HG03196 (cell line): ENCODE measurements around the gene SYTL2.
"Not testable (repeated sequence)": the region's sequence is repeated elsewhere in the genome, so short reads cannot be mapped to it uniquely, and the experiment has no call there.

ENCODE experiments used
- ATAC-seq: cut with Tn5 transposase; IDR thresholded peaks from one replicate; pipeline ENCODE4 v1.9.1; 2021; ENCODE audit not compliant: unreplicated experiment

SYTL2 gene

DNA sequence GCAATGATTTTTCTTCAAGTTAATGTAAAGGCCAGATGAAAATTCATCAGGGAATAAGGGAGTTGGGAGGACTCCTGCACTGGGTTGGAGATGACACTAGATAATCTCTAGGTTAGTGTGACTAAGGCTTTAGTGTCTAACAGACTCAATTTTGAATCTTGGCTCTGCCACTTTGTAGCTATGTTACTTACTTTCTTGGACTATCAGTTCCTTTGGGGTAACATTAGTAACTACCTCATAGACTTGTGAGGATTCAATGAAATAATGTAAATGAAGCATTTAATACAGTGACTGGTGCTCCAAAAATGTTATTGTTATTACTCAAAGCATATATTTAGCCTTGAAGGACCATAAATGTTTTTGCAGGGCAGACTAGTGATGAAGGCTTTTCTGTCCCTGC is 115.4 kb downstream of the SYTL2 start:
- ATAC-seq, result no peak

DNA sequence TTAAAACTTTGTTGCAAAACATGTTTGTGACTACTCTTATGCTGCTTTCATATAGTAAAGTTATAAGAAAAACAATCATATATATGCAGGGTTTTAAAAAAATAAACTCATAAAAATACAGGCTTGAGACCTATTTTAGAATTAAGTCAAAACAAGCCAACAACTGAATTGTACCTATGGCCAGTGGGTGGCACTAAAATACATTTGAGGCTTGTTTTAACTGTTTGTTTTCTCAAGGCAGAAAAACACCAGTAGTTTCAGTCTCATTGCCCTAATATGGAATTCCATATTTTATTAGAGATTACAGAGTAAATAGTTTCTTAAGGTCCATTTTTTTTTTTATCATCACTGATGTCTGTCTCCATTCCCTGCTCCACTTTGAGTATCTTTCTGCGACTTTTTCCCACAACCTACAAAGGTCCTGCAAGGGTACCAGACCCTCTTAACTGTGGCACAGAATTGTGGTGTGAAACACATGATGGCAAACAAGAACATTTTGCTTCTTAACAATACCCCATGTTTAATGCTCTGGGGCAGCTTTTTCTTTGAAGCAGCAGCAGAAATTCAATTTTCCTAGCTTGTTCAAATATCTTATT is 116.5 kb downstream of the SYTL2 start:
- ATAC-seq, result no peak

DNA sequence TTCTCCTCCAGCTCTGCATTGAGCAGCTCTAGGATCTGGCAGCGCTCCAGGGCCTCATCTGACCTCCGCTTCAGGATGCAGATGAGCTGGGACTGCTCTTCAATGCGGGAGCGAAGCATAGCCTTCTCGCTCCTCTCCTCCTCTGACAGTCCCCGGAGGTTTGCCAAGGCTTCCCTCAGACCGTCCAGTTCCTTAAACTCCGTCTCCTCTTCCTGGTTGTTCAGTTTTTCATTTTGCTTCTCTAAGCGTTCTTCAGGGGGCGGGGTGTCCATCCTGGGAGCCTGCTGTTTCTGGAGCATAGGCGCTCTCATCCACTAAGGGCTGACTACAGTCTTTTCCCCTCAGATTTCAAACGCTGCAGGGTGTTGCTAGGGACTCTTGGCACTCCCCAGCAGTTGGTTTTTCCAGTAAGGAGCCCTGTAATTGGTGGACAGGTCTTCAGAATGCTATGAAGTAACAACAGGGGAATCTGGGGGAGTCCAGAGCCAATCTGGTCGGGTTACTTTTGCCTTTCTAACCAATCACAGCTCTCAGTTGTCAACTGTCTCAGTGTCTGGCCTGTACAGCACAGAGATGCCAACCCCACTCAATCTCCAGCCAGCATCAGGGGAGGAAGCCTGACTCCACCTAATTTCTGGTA is 125.0 kb downstream of the SYTL2 start, which contains the start of gene CCDC89:
TSS of gene CCDC89 (minus strand) at position 376 of the 640 bp plus-strand sequence. CDS start at position 311, 65 bp downstream.
- ATAC-seq, result no peak

DNA sequence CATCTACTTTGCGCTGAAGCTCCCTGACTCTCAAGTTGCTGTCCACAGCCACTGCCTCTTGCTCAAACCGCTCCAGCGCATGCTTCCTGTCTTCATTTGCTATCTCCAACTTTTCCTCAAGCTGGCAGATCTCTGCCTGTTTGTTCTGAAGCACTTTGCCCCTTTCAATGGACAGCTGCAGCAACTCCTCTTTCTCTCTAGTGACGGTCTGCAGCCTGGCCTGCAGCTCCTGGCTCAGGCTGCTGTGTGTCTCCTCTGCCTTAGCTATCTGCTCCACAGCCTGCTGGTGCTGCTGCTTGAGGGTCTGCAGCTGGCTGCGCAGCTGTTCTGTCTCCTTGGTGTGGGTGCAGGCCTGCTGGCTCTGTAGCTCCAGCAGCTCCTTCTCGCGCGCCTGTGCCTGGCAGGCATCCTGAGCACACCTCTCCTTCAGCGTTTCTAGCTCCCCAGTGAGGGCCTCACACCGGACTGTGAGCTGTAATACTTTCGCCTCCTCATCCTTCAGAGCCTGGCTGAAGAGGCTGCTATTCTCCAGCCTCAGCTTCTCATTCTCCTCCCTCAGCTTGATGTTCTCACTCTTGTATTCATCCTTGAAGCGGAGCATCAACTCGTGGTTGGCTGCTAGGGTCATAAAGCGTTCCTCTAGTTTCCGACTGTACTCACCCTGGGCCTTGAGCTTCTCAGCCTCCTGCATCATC is 125.7 kb downstream of the SYTL2 start:
- ATAC-seq, result no peak

DNA sequence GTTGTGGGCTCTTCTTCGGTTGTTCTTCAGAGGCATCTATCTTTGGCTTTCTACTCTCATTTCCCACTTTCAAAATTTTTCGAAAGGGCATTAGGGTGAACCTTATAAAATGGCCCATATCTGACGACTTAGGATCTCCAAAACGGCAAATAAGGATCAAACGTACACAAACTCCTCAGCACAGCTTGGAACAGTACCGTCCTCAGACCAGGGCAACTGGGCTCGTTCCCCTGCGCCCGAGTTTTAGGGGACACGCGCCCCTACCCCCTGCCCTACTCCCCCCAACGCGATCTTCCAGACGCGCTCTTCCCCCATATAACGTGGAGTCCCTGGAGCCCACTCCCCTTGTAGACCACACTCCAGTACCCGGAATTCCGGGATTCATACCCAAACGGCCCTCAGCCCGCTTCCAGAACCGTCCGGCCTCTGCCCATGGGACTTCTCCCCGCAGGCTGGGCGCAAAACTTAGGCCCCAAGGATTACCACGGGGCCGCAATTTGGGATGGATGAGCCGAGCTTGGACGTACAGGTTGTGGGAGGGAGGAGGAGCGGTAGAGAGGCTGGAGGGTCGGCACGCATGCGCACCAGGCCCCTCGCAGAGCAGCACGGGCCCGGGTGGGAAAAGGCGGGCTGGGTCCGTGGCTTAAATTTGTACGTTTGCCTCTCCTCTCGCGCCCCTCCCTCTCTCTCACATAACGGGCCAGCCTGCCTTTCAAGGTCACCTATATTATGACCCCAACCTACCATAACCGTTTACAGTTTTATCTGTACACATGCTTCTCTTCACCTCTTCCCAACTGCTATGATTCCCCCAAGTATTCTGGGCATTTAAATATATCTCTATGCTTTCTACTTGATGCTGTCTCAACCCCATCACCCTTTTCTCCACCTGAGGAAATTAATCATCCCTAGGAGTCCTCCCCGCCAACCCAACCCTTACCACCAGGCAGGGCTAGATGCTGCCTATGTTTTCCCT is 128.3 kb downstream of the SYTL2 start:
- ATAC-seq, result peak; percentile 84

DNA sequence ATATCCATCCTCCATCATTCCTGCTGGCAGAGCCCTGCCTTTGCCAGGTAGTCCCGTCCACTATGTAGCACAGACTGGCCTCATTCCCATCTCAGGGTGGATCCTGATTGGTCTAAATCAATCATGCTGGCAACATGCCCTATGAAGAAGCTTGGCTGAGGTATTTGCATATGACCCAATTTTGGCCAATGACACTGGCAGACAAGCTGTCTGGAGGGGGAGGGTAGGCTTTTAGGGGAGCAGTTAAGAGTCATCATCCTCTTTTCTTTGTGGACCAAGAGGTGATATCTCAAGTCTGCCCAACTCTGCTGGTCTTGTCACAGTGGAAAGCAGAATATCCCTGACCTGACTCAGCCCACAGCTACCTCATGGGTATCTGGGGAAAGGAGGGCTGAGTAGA is 130.0 kb downstream of the SYTL2 start:
- ATAC-seq, result no peak

DNA sequence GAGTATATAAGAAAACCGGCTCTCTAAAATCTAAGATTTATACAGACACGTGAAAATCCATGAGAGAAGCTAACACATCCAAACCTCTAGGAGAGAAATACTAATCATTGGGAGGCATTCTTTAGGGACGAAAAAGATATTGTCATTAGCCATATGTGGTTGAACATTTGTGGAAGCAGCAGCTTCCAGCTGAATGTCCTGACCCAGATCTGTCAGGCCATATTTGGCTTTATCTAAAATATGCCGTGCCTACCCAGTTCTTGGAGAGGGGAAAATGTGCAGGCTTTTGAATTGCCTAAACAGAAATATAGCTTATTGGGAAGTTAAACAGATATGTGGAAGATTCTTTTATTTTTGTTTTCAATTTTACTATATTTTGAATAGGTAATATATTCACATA is 131.4 kb downstream of the SYTL2 start:
- ATAC-seq, result no peak

DNA sequence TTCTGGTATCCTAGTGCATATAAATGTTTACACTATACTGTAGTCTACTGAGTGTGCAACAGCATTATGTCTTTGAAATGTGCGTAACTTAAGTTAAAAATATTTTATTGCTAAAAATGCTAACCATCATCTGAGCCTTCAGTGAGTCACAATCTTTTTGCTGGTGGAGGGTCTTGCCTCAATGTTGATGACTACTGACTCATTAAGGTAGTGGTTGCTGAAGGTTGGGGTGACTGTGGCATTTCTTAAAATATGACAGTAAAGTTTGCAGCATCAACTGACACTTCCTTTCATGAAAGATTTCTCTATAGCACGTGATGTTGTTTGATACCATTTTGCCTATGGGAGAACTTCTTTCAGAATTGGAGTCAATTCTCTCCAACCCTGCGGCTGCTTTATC is 137.5 kb downstream of the SYTL2 start:
- ATAC-seq, result no peak

DNA sequence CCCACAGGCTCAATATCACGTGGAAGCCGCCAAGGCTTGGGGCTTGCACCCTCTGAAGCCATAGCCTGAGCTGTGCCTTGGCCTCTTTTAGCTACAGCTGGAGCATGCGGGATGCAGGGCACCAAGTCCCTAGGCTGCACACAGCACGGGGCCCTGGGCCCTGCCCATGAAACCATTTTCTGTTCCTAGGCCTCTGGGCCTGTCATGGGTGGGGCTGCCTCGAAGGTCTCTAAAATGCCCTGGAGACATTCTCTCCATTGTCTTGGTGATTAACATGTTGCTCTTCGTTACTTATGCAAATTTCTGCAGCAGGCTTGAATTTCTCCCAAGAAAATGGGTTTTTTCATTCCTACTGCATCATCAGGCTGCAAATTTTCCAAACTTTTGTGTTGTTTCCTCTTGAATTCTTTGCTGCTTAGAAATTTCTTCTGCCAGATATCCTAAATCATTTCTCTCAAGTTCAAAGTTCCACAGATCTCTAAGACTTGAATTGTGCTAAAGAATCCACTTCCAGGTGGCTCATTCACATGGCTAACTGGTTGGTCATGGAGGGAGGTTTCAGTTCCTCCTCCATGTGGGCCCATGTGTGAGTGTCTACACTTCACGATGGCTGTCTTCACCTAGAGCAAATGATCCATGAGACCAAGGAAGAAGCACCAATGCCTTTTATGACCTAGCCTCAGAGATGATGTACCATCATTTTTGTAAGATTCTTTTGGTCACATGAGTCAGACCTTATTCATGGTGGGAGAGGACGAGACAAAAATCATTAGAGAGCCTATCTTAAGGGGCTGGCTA is 138.6 kb downstream of the SYTL2 start:
- ATAC-seq, result no peak

DNA sequence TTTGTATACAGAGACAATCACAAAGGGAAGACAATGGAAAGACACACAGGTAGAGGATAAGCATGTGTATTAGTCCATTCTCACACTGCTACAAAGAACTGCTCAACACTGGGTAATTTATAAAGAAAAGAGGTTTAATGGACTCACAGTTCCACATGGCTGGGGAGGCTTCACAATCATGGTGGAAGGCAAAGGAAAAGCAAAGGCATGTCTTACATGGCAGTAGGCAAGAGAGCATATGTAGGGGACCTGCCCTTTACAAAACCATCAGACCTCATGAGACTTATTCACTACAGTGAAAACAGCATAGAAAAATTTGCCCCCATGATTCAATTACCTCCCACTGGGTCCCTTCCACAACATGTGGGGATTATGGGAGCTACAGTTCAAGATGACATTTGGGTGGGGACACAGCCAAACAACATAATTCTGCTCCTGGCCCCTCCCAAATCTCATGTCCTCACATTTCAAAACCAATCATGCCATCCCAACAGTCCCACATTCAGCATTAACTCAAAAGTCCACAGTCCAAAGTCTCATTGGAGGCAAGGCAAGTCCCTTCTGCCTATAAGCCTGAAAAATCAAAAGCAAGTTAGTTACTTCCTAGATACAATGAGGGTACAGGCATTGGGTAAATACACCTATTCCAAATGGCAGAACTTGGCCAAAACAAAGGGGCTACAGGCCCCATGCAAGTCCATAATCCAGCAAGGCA is 139.8 kb downstream of the SYTL2 start:
- ATAC-seq, result not testable (repeated sequence)

DNA sequence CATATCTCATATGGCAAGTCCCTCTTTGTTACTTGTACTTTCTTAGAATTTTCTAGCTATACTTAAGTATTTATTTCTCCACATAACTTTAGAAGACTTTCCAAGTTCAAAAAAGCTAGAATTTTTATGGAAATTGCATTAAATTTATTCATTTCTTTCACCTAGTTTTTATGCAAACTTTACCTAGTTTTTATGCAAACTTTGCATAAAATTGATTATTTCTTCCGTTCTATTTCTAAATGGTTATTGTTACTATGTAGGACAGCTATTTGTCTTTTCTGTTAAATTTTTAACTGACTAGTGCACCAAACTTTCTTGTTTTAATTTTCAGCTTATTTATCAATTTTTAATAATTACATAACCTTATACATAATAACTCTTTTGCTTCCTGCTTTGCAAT is 142.8 kb downstream of the SYTL2 start:
- ATAC-seq, result no peak

DNA sequence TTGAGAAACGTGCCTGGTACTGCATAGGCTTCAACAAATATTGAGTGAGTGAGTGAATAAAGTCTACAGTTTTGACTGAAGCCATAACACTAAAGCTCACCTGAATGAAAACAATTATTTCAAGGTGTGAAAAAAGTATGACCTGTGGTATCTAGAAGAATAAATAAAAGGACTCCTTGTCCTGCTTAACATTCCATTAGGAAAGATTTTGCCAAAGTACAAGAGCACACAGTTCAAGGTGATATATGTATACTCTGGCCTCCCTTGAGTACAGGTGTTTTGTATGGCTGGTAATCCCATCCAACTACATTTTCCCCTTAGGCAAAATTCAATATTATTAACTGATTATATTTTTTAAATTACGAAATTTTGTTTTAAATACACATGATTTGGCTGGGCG is 144.3 kb downstream of the SYTL2 start:
- no peak for ATAC-seq

DNA sequence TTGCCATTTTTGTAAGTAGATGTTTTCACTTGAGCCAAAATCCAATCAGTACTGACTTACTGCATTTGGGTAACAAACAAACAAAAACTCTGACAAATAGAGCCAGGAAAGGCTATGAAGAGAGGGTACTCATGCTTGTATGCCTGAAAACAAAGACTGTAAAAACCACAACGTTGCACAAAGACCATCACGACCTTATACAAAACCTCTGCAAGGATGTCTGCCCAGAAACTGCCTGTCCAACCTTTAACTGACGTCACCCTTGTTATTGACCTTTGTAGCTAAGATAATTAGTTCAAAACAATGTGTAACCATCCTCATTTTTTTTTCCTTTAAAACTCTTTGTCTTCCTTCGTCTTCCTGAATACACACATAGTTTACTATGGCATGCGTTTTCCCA is 145.2 kb downstream of the SYTL2 start:
- no peak for ATAC-seq

DNA sequence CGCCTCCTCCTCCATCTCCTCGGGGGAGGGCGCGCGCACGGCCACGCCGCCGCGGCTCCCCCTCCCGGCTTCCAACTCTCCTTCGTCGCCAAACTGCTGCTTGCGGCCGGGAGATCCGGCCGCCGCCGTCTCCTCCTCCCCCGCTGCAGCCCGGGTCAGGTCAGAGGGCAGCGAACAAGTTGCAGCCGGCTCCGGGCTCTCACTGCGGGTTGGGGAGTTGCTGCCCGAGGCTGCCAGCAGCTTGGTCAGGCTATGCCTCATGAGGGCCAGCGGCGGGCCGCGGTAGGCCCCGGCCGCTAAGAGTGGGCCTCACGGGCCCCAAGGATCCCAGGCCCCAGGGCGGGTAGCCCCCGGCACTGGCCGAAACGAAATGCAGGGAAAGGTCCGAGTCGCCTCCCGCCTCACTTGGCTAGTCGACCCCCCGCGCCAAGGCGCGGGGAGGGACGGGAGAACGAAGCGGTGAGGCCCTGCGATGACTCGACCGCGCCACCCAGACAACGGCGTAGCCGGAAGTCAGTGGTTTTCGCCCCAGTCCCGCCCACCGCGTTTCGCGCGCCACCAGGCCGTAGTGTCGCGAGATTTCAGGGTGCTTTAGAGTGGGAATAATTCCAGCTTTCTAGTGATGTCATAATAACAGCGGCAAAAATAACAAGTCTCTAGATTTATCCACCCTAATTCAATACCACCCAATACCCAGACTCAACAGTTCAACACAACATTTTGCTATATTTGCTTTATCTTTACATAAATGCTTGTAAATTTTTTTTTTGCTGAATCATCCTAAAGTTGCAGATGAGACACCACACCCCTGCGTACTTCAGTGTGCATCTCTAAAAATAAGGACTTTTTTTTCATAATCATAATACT is 146.1 kb downstream of the SYTL2 start, which contains the start of gene CREBZF:
TSS of gene CREBZF (minus strand) at position 515 of the 867 bp plus-strand sequence. CDS start at position 261, 254 bp downstream.
- ATAC-seq, result peak; percentile 89

DNA sequence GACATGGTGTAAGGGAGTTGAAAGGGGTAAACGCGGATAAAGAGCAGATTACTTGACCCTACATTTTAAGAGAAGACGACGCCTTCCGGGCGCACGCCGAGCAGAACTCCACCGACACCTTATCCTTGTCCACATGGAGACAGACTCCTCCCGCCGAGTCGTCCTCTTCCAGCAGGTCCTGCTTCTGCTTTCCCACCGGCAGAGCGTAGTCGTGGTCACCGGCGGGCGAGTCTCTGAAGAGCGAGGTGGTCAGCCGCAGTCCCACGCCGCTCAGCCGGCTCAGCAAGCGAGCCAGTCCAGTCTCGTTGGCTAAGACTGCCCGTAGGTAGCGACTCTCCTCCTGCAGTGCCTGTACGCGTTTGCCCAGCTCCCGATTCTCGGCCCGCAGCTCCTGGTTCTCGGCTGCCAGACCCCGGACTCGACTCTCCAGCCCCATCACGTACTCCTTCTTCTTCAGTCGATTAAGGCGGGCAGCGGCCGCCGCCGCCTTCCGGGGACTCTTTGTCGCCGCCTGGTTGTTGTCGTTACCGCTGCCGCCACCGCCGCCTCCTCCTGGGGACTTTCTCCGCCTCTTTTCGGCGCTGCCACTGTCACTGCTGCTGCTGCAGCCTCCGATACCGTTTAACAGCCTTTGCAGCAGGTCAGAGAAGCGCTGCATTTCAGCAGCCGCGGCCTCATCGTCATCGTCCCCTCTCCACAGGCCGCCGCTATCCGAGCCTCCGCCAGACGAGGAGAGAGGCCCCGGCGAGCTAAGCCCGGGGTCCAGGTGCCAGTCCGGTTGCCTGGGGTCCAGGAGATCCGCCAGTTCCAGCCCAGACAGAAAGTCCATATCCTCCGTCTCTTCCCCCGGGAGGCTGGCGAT is 147.0 kb downstream of the SYTL2 start:
- peak; percentile 73 for ATAC-seq

DNA sequence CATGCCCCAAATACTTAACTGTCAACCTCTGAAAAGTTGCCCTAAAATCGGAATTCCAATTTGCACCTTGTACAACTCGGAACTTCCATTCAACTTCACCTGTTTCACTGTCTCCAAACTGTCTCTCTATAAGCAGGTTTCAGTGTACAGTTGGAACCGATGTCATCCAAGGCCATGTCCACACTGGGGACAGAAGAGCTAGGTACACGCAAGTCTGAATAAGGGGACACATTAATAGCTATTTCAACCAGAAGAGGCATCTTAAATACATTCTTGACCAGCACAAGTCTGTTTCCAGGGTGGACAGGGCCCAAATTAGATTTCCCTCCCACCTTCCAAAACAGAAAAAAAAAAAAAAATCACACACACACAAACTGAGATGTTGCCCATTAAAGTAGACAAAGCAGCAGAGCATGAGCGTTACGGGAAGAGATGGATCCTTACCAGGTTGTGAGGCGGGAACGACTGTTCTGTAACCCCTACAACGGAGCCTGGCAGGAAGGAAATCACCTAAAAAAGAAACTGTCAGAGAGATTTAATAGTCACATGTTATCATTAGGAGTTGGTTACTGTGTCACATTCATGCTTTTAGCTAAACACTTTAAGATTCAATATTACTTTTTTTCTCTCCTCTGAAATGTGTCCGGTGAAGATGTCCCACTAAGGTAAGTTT is 147.7 kb downstream of the SYTL2 start:
- ATAC-seq, result no peak
